T-helper 1 cell (primary cell): ENCODE results near the gene SHANK1.
"Not testable (repeated sequence)": the region's sequence is repeated elsewhere in the genome, so short reads cannot be mapped to it uniquely, and the experiment has no call there.

Experiments used
- DNase-seq, 5 donors: peaks; one replicate each; pipeline ENCODE4 v3.0.0-alpha.2; 2012 to 2020

SHANK1 gene

DNA sequence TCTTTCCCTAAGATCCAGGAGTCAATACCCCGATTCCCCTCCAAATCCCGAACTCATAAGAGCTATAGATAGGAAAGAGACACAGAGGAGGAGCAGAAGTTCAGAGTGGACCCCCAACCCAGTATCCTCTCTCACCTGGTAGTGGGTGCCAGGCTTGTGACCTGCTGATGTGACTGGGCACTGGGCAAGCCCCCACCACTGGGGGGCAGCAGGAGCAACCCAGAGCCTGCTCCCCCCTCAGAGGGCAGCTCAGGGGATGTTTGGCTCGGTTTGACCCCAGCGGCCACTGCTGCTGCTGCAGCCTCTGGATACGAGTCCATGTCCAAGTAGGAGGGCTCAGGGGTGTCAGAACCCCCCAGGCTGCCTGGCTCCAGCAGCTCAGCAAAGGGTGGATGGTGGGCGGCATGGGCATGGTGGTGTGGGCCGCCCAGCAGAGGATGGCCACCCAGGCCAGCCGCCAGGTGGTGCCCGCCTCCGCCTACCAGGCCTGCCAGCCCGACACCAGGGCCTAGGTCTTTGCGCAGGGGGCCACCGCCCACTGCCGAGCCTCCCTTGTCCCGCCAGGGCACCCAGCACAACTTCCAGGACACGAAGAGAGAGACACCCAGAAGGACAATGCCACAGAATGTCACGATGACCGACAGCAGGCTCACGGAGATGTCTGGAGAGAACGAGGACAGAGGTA lies 87.3 kb downstream of the SHANK1 start:
- no peak for DNase-seq

DNA sequence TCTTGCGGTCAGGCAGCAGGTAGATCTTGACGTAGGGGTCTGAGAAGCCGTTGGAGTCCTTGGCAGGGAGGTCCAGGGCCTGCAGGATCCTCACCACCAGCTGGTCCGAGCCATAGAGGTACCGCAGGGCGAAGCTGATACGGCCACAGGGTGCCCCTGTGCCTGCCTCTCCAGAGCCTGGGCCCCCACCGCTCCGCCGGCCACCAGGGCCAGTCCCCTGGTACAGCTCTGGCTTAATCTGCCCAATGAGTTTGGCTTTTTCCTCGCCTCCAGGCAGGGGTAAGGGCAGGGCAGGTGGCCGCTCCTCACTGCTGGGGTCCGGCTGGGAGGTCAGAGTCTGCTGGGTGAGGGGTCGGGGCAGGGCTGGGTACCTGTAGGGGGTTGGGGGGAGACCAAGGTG lies 89.8 kb downstream of the SHANK1 start:
- no peak for DNase-seq

DNA sequence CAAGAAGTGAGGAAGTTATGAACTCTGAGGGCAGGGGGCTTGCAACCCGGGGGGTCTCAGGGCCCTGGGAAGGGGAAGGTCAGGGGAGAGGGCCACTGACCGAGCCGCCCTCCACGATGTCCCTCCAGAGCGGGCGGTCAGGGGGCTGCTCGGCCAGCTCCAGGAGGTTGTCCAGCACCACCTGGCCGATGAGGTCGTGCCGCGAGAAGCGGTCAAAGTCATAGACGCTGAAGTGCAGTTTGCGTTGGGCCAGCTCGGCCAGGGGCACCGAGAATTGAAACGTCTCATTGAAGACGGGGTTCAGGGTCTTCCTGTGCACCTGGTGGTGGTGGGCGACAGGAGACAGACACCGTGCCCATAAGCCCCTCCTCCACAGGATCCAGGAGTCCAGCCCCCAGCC lies 90.4 kb downstream of the SHANK1 start:
- no peak for DNase-seq

DNA sequence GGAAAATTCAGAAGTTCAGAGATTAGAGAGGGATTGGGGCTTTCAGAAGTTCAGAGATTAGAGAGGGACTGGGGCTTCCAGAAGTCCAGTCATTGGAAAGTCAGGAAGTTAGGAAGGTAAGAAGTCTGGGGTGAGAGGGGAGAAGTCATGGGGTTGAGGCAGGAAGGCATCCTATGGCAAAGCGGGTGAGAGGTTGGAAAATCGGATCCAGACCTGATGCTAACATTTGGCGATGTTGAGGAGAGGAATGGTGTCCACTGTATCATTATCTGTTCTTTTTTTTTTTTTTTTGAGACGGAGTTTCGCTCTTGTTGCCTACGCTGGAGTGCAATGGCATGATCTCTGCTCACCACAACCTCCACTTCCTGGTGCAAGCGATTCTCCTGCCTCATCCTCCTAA lies 91.1 kb downstream of the SHANK1 start:
- DNase-seq, result no peak

DNA sequence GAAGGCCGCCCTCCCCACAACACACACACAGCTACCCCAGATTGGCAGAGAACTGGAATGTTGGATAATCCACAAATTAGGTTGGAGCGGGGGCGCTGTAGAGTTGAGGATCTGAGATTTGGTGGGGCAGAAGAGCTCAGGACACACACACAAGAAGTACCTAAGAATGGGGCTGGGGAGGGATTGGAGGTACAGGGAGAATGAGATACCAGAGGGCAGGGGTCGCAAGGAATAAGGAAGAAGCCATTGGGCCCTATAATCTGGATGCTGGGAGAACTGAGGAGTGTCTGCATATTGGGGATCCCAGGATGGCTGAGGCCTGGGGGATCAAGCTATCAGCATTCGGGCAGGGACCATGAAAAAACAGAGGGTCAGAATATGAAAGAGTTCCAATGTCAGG lies 91.5 kb downstream of the SHANK1 start:
- DNase-seq, result no peak

DNA sequence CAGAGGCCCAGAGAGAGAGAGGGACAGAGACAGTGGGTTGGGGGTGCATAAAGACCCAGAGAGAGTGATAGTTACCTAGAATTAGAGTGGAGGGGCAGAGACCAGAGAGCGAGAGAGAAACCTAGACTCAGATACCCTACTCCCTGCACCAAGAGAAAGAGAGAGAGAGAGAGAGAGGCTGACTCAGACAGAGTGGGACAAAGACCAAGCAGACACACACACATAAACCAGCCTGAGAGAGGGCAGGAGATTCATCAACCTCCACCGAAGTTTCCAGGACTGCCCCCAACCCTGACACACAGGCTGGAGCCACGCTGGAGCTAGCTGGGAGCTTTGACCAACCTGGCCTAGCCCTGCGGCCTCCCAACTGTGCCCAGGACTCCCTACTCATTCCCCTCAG lies 92.8 kb downstream of the SHANK1 start:
- DNase-seq, result no peak

DNA sequence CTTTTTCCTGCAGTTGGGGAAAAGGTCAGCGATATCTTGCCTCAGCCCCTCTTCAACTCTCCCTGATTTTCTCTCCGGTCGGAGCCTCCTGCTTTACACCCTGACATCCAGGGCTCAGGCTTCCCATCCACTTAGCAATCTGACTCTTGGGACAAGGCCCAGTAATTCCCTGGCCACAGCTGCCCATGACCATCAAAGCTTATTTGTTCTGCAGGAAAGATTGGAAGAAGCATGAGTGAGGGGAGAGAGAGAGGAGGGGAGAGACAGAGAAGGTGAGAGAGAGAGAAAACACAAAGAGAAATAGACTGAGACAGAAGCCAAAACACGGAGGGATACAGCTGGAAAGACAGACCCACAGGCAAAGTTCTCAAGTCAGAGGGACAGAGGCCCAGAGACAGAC lies 93.6 kb downstream of the SHANK1 start:
- DNase-seq, result no peak

DNA sequence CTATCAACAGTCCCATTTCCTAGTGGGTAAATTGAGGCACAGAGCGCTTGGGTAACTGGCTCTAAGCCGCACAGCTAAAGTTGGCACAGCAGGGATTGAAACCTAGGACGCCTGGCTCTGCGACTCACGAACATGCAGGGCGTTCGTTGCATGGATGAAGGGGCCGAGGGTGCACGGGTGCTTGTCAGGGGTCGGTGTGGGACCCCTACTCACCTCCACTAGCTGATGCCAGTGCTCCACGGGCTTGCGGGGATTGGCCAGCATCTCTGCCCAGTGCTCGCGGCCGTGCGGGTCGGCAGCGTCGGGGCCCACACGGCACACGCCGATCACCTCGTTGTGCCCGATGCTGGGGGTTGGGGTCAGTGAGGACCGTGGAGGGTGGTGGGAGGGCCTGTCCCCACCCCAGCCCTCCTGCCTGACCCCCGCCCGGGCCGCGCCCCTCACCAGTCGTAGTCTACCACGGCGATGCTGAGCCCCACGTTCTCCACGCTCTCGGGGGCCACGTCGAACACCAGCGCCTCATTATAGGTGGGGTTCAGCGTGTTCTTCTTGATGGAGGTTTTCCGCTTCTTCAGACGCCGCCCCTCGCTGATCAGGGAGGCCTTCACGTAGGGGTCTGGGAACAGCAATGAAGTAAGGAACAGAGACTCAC lies 94.5 kb downstream of the SHANK1 start:
- no peak for DNase-seq

DNA sequence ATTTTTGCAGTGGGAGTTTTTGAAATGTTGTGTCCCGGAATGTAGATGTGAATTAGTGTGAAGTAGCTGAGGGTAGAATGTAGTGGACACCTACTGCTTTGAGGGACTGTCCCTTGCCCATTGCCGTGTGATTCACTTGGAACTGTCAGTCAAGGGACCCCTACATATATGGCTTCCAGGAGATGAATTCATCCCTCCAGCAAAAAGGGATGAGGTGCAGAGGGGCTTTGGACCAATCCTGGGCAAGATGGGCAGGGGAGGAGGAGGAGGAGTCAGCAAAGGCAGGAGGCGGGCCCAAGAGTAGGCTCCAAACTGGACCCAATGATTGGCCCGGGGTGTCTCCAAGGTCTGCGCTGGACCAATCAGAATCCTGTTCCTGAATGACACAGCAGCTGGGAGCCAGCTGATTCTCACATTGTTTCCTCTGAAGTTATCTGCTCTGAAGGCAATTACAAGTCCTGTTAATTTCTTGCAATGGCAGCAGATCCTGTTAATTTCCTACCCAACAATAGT lies 99.2 kb downstream of the SHANK1 start:
- DNase-seq, result not testable (repeated sequence)

DNA sequence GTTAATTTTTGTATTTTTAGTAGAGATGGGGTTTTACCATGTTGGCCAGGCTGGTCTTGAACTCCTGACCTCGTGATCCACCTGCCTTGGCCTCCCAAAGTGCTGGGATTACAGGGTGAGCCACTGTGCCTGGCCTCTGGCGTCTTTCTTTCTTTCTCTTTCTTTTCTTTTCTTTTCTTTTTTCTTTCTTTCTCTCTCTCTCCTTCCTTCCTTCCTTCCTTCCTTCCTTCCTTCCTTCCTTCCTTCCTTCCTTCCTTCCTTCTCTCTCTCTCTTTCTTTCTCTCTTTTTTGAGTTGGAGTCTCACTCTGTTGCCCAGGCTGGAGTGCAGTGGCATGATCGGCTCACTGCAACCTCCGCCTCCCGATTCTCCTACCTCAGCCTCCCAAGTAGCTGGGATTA lies 100.4 kb downstream of the SHANK1 start:
- not testable (repeated sequence) for DNase-seq

DNA sequence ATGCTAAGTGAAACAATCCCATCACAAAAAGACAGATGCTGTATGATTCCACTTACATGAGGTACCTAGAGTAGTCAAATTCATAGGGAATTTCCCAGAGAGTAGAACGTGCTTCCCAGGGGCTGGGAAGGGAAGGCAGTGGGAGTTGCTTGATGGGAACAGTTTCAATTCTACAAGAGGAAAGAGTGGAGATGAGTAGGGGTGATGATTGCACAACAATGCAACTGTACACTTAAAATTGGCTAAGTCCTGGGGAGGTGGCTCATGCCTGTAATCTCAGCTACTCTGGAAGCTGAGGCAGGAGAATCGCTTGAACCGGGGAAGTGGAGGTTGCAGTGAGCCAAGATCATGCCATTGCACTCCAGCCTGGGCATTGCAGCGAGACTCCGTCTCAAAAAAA lies 101.2 kb downstream of the SHANK1 start:
- DNase-seq, result not testable (repeated sequence)

DNA sequence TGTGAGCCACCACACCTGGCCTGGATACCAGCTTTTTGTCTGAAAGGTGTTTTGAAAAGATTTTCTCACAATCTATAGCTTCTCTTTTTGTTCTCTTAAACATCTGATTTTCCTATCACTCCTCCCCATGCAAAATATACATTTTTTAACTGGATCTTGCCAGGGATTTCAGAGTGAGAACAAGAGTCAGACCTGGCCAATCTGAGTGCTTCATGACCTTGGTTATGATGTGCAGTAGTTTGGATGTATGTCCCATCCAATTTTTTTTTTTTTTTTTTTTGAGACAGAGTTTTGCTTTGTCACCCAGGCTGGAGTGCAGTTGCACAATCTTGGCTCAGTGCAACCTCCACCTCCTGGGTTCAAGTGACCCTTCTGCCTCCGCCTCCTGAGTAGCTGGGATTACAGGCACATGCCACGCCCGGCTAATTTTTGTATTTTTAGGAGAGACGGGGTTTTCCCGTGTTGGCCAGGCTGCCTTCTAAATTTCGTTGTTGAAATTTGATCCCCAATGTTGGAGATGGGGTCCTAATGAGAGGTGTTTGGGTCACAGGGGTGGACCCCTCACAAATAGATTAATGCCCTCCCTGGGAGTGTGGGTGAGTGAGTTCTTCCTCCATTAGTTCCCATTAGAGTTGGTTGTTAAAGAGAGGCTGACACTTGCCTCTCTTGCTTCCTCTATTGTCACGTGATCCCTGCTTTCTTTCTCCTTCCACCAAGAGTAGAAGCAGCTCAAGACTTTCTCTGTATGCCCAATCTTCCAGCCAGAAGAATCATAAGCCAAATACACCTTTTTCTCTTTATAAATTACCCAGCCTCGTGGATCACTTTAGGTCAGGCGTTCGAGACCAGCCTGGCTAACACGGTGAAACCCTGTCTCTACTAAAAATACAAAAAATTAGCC lies 106.8 kb downstream of the SHANK1 start:
- DNase-seq, result not testable (repeated sequence)
